GM12878 (cell line): ENCODE measurements around the gene KBTBD2. TPM values are rescaled to one million over a fixed set of nuclear protein-coding genes. Genes with fewer than 3 reads are reported as not detected.

Experiments
- ATAC-seq: fragments of 200-7000 bp; cut with Tn5 transposase; 3 replicates; pipeline ENCODE4 v1.9.1; 2020; ENCODE audit warnings: mild to moderate bottlenecking, moderate library complexity
- Bru-seq: library from RNA; stranded (reverse); fragments of 400-500 nt; gene quantifications from one replicate; lab custom pipeline; 2021; lab: Mats Ljungman, UMichigan
- BruChase-seq, 2 experiments: library from RNA; stranded (reverse); fragments of 400-500 nt; gene quantifications; one replicate each; lab custom pipeline; 2021; lab: Mats Ljungman, UMichigan
- BruUV-seq: library from RNA; stranded (reverse); fragments of 400-500 nt; replicated peaks from 2 replicates; lab custom pipeline; 2021; lab: Mats Ljungman, UMichigan
- CTCF ChIA-PET: fragments of 300-600 bp; sonication (Branson Sonifier 250); formaldehyde crosslinking; extraction: SDS; loops from one replicate; lab custom pipeline; 2021; ENCODE audit warnings: inconsistent platforms; lab: Yijun Ruan, JAX
- POLR2A ChIA-PET: fragments of 350-600 bp; formaldehyde crosslinking; extraction: SDS; loops from one replicate; lab custom pipeline; 2021; ENCODE audit warnings: inconsistent platforms; lab: Charles Lee
- RAD21 ChIA-PET: fragments of 300-600 bp; sonication (Branson Sonifier 250); formaldehyde crosslinking; loops from one replicate; lab custom pipeline; 2023; ENCODE audit warnings: antibody characterized with exemption; ENCODE audit not compliant: unreplicated experiment; lab: Charles Lee
- SMC1A ChIA-PET: fragments of 300-600 bp; sonication (Branson Sonifier 250); formaldehyde crosslinking; loops from one replicate; lab custom pipeline; 2023; ENCODE audit not compliant: unreplicated experiment, uncharacterized antibody; lab: Charles Lee
- DNase-seq: peaks from one replicate; pipeline ENCODE4 v3.0.0-alpha.2; 2011; ENCODE audit warnings: low read depth, low spot score
- FAIRE-seq: peaks from 3 replicates; lab custom pipeline; 2011; peaks lifted over from hg19 to GRCh38; lab: Jason Lieb, UNC
- H2AFZ ChIP-seq: 2 replicates; pipeline ENCODE4 v1.6.0; 2011; ENCODE audit warnings: low read depth, low read length, control low read depth; ENCODE audit not compliant: control insufficient read depth
- H3K27ac ChIP-seq: 2 replicates; pipeline ENCODE4 v1.5.1; 2011; ENCODE audit warnings: control low read depth; ENCODE audit not compliant: control insufficient read depth, insufficient read depth
- H3K27me3 ChIP-seq, 2 experiments: replicated peaks in 1 of 2; 2 replicates each; pipeline versions ENCODE4 v1.6.0 to v1.6.1; 2011; ENCODE audit warnings: low read length in 1 of 2; ENCODE audit not compliant: control insufficient read depth in 2 of 2, insufficient read depth in 2 of 2
- H3K36me3 ChIP-seq, 2 experiments: 2 replicates each; pipeline ENCODE4 v1.5.1; 2011; ENCODE audit warnings: low read length in 1 of 2; ENCODE audit not compliant: control insufficient read depth in 2 of 2, insufficient read depth in 2 of 2
- H3K4me1 ChIP-seq: 2 replicates; pipeline ENCODE4 v1.6.1; 2011; ENCODE audit warnings: mild to moderate bottlenecking, low read length, moderate library complexity, mixed read lengths; ENCODE audit not compliant: control insufficient read depth, insufficient read depth
- H3K4me2 ChIP-seq: 2 replicates; pipeline ENCODE4 v1.6.0; 2011; ENCODE audit warnings: control low read depth; ENCODE audit not compliant: control insufficient read depth, insufficient read depth
- H3K4me3 ChIP-seq: fragments of 200-600 bp; sonication (generic); 2 replicates; pipeline ENCODE4 v1.5.1; 2016
- H3K79me2 ChIP-seq: 2 replicates; pipeline ENCODE4 v1.6.0; 2011; ENCODE audit warnings: low read length; ENCODE audit not compliant: control insufficient read depth, insufficient read depth
- H3K9ac ChIP-seq: 2 replicates; pipeline ENCODE4 v1.8.0; 2011; ENCODE audit warnings: low read length, control low read depth, mixed read lengths; ENCODE audit not compliant: control insufficient read depth, insufficient read depth
- H3K9me3 ChIP-seq: replicated peaks from 3 replicates; pipeline ENCODE4 v1.5.1; 2011; ENCODE audit warnings: mild to moderate bottlenecking, low read length; ENCODE audit not compliant: control insufficient read depth, insufficient read depth
- H4K20me1 ChIP-seq: 2 replicates; pipeline ENCODE4 v1.6.0; 2011; ENCODE audit not compliant: control insufficient read depth, insufficient read depth
- MEF2A ChIP-seq: IDR thresholded peaks from 2 replicates; pipeline ENCODE4 v1.6.1; 2011; ENCODE audit warnings: low read depth, mild to moderate bottlenecking, low read length, moderate library complexity; ENCODE audit not compliant: insufficient read depth
- MEF2B ChIP-seq: fragments of 450-650 bp; IDR thresholded peaks from 2 replicates; pipeline ENCODE4 v1.6.1; 2018; ENCODE audit warnings: mild to moderate bottlenecking, moderate library complexity; ENCODE audit not compliant: partially characterized antibody, poor library complexity, severe bottlenecking
- NFYB ChIP-seq: IDR thresholded peaks from 2 replicates; pipeline ENCODE4 v1.6.1; 2011; ENCODE audit warnings: low read depth, mild to moderate bottlenecking, low read length, improper control_type of control experiment, moderate library complexity; ENCODE audit not compliant: insufficient read depth
- NKRF ChIP-seq: fragments of 450-650 bp; conservative IDR thresholded peaks from 2 replicates; pipeline ENCODE4 v1.6.1; 2017; ENCODE audit warnings: mild to moderate bottlenecking, moderate library complexity
- NR2F1 ChIP-seq: fragments of 450-650 bp; conservative IDR thresholded peaks from 2 replicates; pipeline ENCODE4 v1.6.1; 2017; ENCODE audit warnings: mild to moderate bottlenecking
- PAX8 ChIP-seq: fragments of 450-650 bp; IDR thresholded peaks from 2 replicates; pipeline ENCODE4 v1.6.1; 2017; ENCODE audit warnings: mild to moderate bottlenecking, moderate library complexity
- POLR2AphosphoS5 ChIP-seq: IDR thresholded peaks from 2 replicates; pipeline ENCODE4 v1.6.1; 2011; ENCODE audit warnings: mild to moderate bottlenecking, low read length, inconsistent platforms
- TCF3 ChIP-seq: IDR thresholded peaks from 2 replicates; pipeline ENCODE4 v1.6.1; 2012; ENCODE audit warnings: low read depth, mild to moderate bottlenecking, low read length, borderline replicate concordance; ENCODE audit not compliant: insufficient read depth
- USF2 ChIP-seq: IDR thresholded peaks from 2 replicates; pipeline ENCODE4 v1.6.1; 2011; ENCODE audit warnings: low read depth, low read length, improper control_type of control experiment, borderline replicate concordance
- ZBTB11 ChIP-seq: fragments of 450-650 bp; formaldehyde crosslinking; IDR thresholded peaks from 2 replicates; pipeline ENCODE4 v1.5.0; 2022; ENCODE audit warnings: mild to moderate bottlenecking, missing genetic modification characterization
- WGBS: methylation state at CpG from one replicate; pipeline ENCODE4 v1.1.6; 2016; ENCODE audit warnings: low lambda C conversion rate; ENCODE audit not compliant: insufficient replicate concordance, insufficient coverage; ENCODE audit errors: missing lambda C conversion rate; 5-methylcytosine and 5-hydroxymethylcytosine counted together
- in situ Hi-C: fragments of 300-500 bp; cut with MboI; formaldehyde crosslinking; loops from 9 replicates; pipeline ENCODE4 v1.14.3; 2018; ENCODE audit warnings: mixed read lengths
- intact Hi-C: fragments of 100-400 bp; cut with micrococcal nuclease; formaldehyde crosslinking; loops from one replicate; pipeline ENCODE4 v1.14.2; 2022; ENCODE audit not compliant: unreplicated experiment
- long read RNA-seq, 2 experiments: library from polyadenylated mRNA; unstranded; transcript quantifications; one replicate each; pipeline ENCODE4 v2.0.0, GENCODE V29; 2019 to 2020
- polyA minus RNA-seq, 3 experiments: library from RNA; depleted of rRNA, polyadenylated mRNA; stranded (reverse); fragments of >200 nt; gene quantifications; 2 replicates each; pipeline ENCODE4 v1.2.3, GENCODE V29; 2011
- polyA plus RNA-seq, 11 experiments: library from polyadenylated mRNA; depleted of rRNA in 4 of 11; unstranded in 6 of 11; stranded (reverse) in 5 of 11; fragments of >200 nt; fragmentation: Nextera tagmentation in 4 of 11; fragmentation: Illumina TruSeq in 1 of 11; extraction: Ambion mirVana in 4 of 11; extraction: Trizol in 1 of 11; gene quantifications; 1 replicate in 1 of 11; 2 replicates in 10 of 11; pipeline versions ENCODE4 v1.2.1 to v1.2.3, GENCODE V29; 2011 to 2016; ENCODE audit warnings: inconsistent platforms in 2 of 11, missing spikeins in 2 of 11, low read depth in 1 of 11
- total RNA-seq, 4 experiments: library from RNA; depleted of rRNA in 3 of 4; stranded (reverse); fragments of >200 nt in 3 of 4; fragmentation: Illumina TruSeq in 1 of 4; extraction: Trizol in 1 of 4; gene quantifications; 2 replicates each; pipeline versions ENCODE4 v1.2.1 to v1.2.3, GENCODE V29; 2013 to 2021

The KBTBD2 gene
- 66.7 and 71.4 TPM in 2 replicates for total RNA-seq (2013; cell fraction: nucleolus; rRNA removed)
- total RNA-seq (2014; rRNA removed), result 20.0 and 20.2 TPM in 2 replicates
- total RNA-seq (2014; rRNA removed; fragmentation: Illumina TruSeq; extraction: Trizol), result 18.9 and 19.5 TPM in 2 replicates
- total RNA-seq (2021), result 11.8 and 16.0 TPM in 2 replicates
- polyA plus RNA-seq (2011; ENCODE audit: low read depth), result 10.7 TPM
- 22.3 and 31.5 TPM in 2 replicates for polyA plus RNA-seq (2011; rRNA removed)
- 9.0 and 12.0 TPM in 2 replicates for polyA plus RNA-seq (2011; cell fraction: cytosol; rRNA removed)
- polyA plus RNA-seq (2011; cell fraction: nucleus; rRNA removed), result 19.2 and 19.8 TPM in 2 replicates
- 12.0 and 12.3 TPM in 2 replicates for polyA plus RNA-seq (2012)
- 16.9 and 21.7 TPM in 2 replicates for polyA plus RNA-seq (2014; fragmentation: Illumina TruSeq; extraction: Trizol)
- polyA plus RNA-seq (2014; fragmentation: Nextera tagmentation; extraction: Ambion mirVana), result 1 to 10 TPM; 8.1 to 8.3 TPM
- polyA plus RNA-seq (2014; rRNA removed), result 14.5 and 16.4 TPM in 2 replicates
- 10 to 100 TPM; 11.9 to 12.4 TPM for polyA plus RNA-seq (2016; fragmentation: Nextera tagmentation; extraction: Ambion mirVana)
- 33.3 and 57.5 TPM in 2 replicates for polyA minus RNA-seq (2011; rRNA and poly(A)+ RNA removed)
- 9.5 and 15.2 TPM in 2 replicates for polyA minus RNA-seq (2011; cell fraction: cytosol; rRNA and poly(A)+ RNA removed)
- polyA minus RNA-seq (2011; cell fraction: nucleus; rRNA and poly(A)+ RNA removed), result 15.0 and 19.3 TPM in 2 replicates
- percentile 96 among the genes with signal in this experiment for Bru-seq, nascent RNA
- BruChase-seq, experiment 1, labeled RNA remaining after a 6-hour chase, result percentile 88 among the genes with signal in this experiment
- BruChase-seq, experiment 2, labeled RNA remaining after a 2-hour chase, result percentile 94 among the genes with signal in this experiment
- long read RNA-seq, experiment 1, partial matches to known transcripts, result 0 of 5 reads
- long read RNA-seq, experiment 1, other reads (novel, unspliced or antisense), result 1 of 5 reads
- long read RNA-seq, experiment 2, partial matches to known transcripts, result 8 of 25 reads
- long read RNA-seq, experiment 2, other reads (novel, unspliced or antisense), result 15 of 25 reads

- POLR2A ChIA-PET, result interaction anchor here (1.0 to 4.0 kb wide), 7 partner anchors 9 to 395 kb away, joined by 3 to 21 read pairs (median 3); partner anchors contain the start of gene AVL9
- intact Hi-C loops (loop anchor here (2.0 to 10.0 kb wide), 5 partner anchors 44 to 396 kb away; partner anchors contain the start of genes AVL9, LSM5, NT5C3A and RP9), in situ Hi-C loops (no loop called here)
- Histone ChIP-seq H3K9ac (peak within 1 kb of the TSS; percentile 96), H3K9me3 (no peaks in the 10 kb centered on the region), H4K20me1 (no peaks in the 10 kb centered on the region), H3K27ac (peak within 1 kb of the TSS; percentile 99), H2AFZ (peak within 1 kb of the TSS; percentile 85), H3K4me1 (peaks cover 10% of the 10 kb centered on the region; the same call in 1 of the 2 replicates), H3K36me3 (no peaks in the 10 kb centered on the region), H3K4me3 (peak within 1 kb of the TSS; percentile 87), H3K79me2 (peaks cover 49% of the 10 kb centered on the region), H3K4me2 (peak within 1 kb of the TSS; percentile 100), H3K27me3 (no peaks in the 10 kb centered on the region)
- SMC1A ChIA-PET, result interaction anchor here (0.8 to 2.2 kb wide), 6 partner anchors 11 to 395 kb away, joined by 3 to 8 read pairs (median 4); partner anchors contain the start of gene AVL9
- FAIRE-seq, result no peak
- ATAC-seq, result peak; percentile 66
- CTCF ChIA-PET, result interaction anchor here (0.9 to 4.5 kb wide), 2 partner anchors 46 to 217 kb away, joined by 4 to 30 read pairs; no protein-coding TSS in a partner anchor
- BruUV-seq, result no TSS peak
- under 1% methylated on average over 41 of the region's 104 CpGs for WGBS
- RAD21 ChIA-PET, result interaction anchor here (0.9 to 3.0 kb wide), 5 partner anchors 45 to 218 kb away, joined by 3 to 15 read pairs (median 4); partner anchors contain the start of gene RP9
- DNase-seq, result no peak
- TF ChIP-seq MEF2A (no peak), ZBTB11 (0 out of 2 replicates have a peak, but pooled peaks have one; percentile 4), POLR2AphosphoS5 (peak; percentile 60; the same call in 1 of the 2 replicates), MEF2B (no peak), TCF3 (peak; percentile 23; the same call in 1 of the 2 replicates), USF2 (no peak), NFYB (no peak), NKRF (peak; percentile 59), PAX8 (0 out of 2 replicates have a peak, but pooled peaks have one; percentile 3), NR2F1 (peak; percentile 51)
These were observed at the start of gene KBTBD2 for GRCh38 chr7:32891043-32891799. Gene KBTBD2 (minus strand): TSS chr7:32891760. CDS start chr7:32879604, 12,156 bp downstream.
